ENCODE data around the gene CTSD. TPM values are rescaled to one million over a fixed set of nuclear protein-coding genes. Genes with fewer than 3 reads are reported as not detected.

CTSD gene
- total and polyA plus RNA-seq, 2 of the 8 experiments (the other 6 are each of a cell fraction or from before 2014, with no cell fraction given) = 169 to 173 TPM

DNA sequence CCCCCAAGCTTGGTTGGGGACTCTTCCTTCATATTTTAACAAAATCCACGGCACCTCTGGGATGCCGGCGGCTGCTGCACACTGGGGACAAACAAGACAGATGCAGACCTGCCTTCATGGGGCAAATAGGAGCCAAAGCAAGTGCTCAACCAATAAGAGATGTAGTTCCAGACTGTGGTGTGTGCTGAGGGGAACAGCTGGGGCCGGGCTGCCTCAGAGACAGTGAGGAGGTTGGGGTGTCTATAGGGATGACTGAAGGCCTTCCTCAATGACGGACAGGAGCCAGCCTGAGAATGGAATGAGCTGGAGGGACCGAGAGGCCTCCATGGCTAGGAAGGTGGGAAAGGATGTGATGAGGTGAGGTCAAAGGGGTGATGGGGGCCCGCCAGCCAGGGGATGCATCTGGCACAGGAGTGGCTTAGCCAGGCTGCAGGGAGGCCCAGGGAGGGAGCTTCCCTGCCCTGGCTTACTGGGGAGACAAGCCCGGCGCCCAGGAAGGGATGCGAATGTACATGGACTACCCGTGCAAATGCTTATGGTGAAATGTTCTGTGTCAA, 10.3 kb upstream of the CTSD start:
- Histone ChIP-seq H3K27ac (ENCODE audit: low read depth, low read length) (no peak overlapping the region), H2AK5ac (ENCODE audit: low read depth, low read length) (peak overlapping the region; percentile 65; the same call in 1 of the 2 replicates), H3K4me2 (ENCODE audit: insufficient read depth in 1 of 2, low read depth in 2 of 2, low read length in 2 of 2) (no peak overlapping the region), H3K4ac (replicated peaks; ENCODE audit: insufficient read length, low read depth, low read length) (no peak overlapping the region), H4K91ac (replicated peaks; ENCODE audit: insufficient read length, low read length) (no peak overlapping the region), H2BK20ac (ENCODE audit: low read length) (peak overlapping the region; percentile 48), H3K4me3 (ENCODE audit: extremely low read depth in 1 of 4, insufficient read depth in 2 of 4, low read depth in 3 of 4, low read length in 4 of 4) (no peak overlapping the region), H2BK12ac (ENCODE audit: low read depth, low read length) (0 out of 2 replicates have a peak overlapping the region, but pooled peaks have one; percentile 19), H3K27me3 (replicated peaks in 1 of 4; ENCODE audit: control insufficient read depth in 3 of 4, extremely low read depth in 1 of 4, insufficient read depth in 3 of 4, low read length in 3 of 4) (no peaks in the 10 kb centered on the region; a peak in 1 of 7 replicates), H4K8ac (ENCODE audit: extremely low read depth, insufficient read depth, low read length) (no peak overlapping the region; the same call in 1 of the 2 replicates), H3K9me3 (ENCODE audit: insufficient read depth in 2 of 2, low read depth in 1 of 2, low read length in 1 of 2) (no peaks in the 10 kb centered on the region), H3K4me1 (replicated peaks in 1 of 4; ENCODE audit: control insufficient read depth in 3 of 4, insufficient read depth in 4 of 4, low read length in 3 of 4) (peaks cover 5 to 18% (median 11%) of the 10 kb centered on the region in 4 experiments), H3K23me2 (ENCODE audit: low read depth, low read length) (peaks cover 3% of the 10 kb centered on the region; the same call in 1 of the 2 replicates), H3K56ac (replicated peaks; ENCODE audit: insufficient read length, low read depth, low read length) (no peak overlapping the region), H3K79me1 (ENCODE audit: low read depth, low read length) (no peaks in the 10 kb centered on the region), H4K20me1 (replicated peaks in 1 of 2; ENCODE audit: control insufficient read depth in 1 of 2, insufficient read depth in 2 of 2, low read length in 2 of 2) (no peaks in the 10 kb centered on the region), H3K9ac (replicated peaks in 1 of 4; ENCODE audit: extremely low read depth in 1 of 4, low read depth in 3 of 4, low read length in 3 of 4) (no peak overlapping the region), H3K23ac (ENCODE audit: insufficient read length) (no peak overlapping the region), H3K18ac (ENCODE audit: extremely low read depth, low read length) (no peak overlapping the region), H3K36me3 (ENCODE audit: control insufficient read depth in 2 of 4, insufficient read depth in 4 of 4, low read length in 3 of 4) (no peaks in the 10 kb centered on the region), H2BK15ac (ENCODE audit: low read length) (no peak overlapping the region), H3K14ac (ENCODE audit: insufficient read length) (no peak overlapping the region), H2AFZ (ENCODE audit: low read length) (no peak overlapping the region), H2BK5ac (ENCODE audit: low read depth, low read length) (no peak overlapping the region), H2BK120ac (replicated peaks; ENCODE audit: low read depth, low read length) (no peak overlapping the region), H4K5ac (ENCODE audit: insufficient read length, low read depth, low read length) (peak overlapping the region; percentile 13), H3K79me2 (ENCODE audit: control insufficient read depth in 1 of 2, insufficient read depth in 2 of 2, low read length in 2 of 2) (no peaks in the 10 kb centered on the region)
- FAIRE-seq (no peak), DNase-seq (ENCODE audit: low read depth in 1 of 2, low spot score in 2 of 2) (no peak)
- POLR2A ChIA-PET (ENCODE audit: partially characterized antibody) = interaction anchor here (0.6 to 1.5 kb wide), 3 partner anchors 9 to 10 kb away, joined by 3 to 6 read pairs (median 6); partner anchors contain the start of gene CTSD
- CTCF ChIA-PET (ENCODE audit: partially characterized antibody) = interaction anchor here (1.5 to 4.1 kb wide), 3 partner anchors 59 to 378 kb away, joined by 6 to 16 read pairs (median 13); no protein-coding TSS in a partner anchor
- WGBS, 2 experiments (ENCODE audit: extremely low coverage in 1 of 2, insufficient coverage in 1 of 2, insufficient read length in 1 of 2, insufficient replicate concordance in 2 of 2, low coverage in 1 of 2, low lambda C conversion rate in 2 of 2, missing lambda C conversion rate in 1 of 2) = 93% methylated on average over 11 of the region's 11 CpGs; no CpG with 5 or more reads in 1 of the 2 experiments
- no peak for TF ChIP-seq CEBPB (IDR thresholded peaks at IDR 0.05; ENCODE audit: low read depth, low read length)
- no peak for TF ChIP-seq TAF1 (IDR thresholded peaks at IDR 0.05; ENCODE audit: low read depth, low read length)
